Vagina (tissue), 2 donors: ENCODE results near the gene COA4. TPM values are rescaled to one million over a fixed set of nuclear protein-coding genes. Genes with fewer than 3 reads are reported as not detected.

Experiments used
- DNase-seq, 2 donors: peaks; one replicate each; pipeline ENCODE4 v3.0.0-alpha.2; 2017; ENCODE audit errors: extremely low spot score in 2 of 2
- H3K27ac ChIP-seq: fragments of 200-600 bp; sonication (generic); one replicate; pipeline ENCODE4 v1.5.1; 2019
- H3K27me3 ChIP-seq: fragments of 200-600 bp; sonication (generic); one replicate; pipeline ENCODE4 v1.5.1; 2019
- H3K36me3 ChIP-seq, 2 donors: fragments of 200-600 bp; sonication (generic); one replicate each; pipeline ENCODE4 v1.5.1; 2017 to 2019
- H3K4me1 ChIP-seq: fragments of 200-600 bp; sonication (generic); one replicate; pipeline ENCODE4 v1.5.1; 2019
- H3K4me3 ChIP-seq, 2 donors: fragments of 200-600 bp; sonication (generic); 1 replicate in 1 of 2; 2 replicates in 1 of 2; pipeline ENCODE4 v1.5.1; 2016 to 2019
- H3K9me3 ChIP-seq: fragments of 200-600 bp; sonication (generic); one replicate; pipeline ENCODE4 v1.5.1; 2019
- POLR2A ChIP-seq, 2 donors: fragments of 450-650 bp; IDR thresholded peaks; one replicate each; pipeline ENCODE4 v1.6.1; 2017; ENCODE audit warnings: antibody characterized with exemption in 2 of 2, mild to moderate bottlenecking in 2 of 2, moderate library complexity in 2 of 2
- POLR2AphosphoS5 ChIP-seq, 2 donors: sonication (generic); formaldehyde crosslinking; IDR thresholded peaks; one replicate each; pipeline ENCODE4 v1.9.0; 2017; ENCODE audit warnings: antibody characterized with exemption in 2 of 2, mild to moderate bottlenecking in 2 of 2, low read depth in 1 of 2; ENCODE audit not compliant: insufficient read depth in 1 of 2
- intact Hi-C: fragments of 100-400 bp; cut with DNase I; formaldehyde crosslinking; loops from one replicate; pipeline ENCODE4 v1.15.1; 2023
- total RNA-seq: library from RNA; depleted of rRNA; stranded (reverse); fragments of >200 nt; gene quantifications from one replicate; pipeline ENCODE4 v1.2.3, GENCODE V29; 2016
- TF ChIP-seq, protein P1 (sequence below), 3 experiments: fragments of 450-650 bp in 2 of 3; fragments of 200-600 bp in 1 of 3; sonication (generic) in 1 of 3; IDR thresholded peaks; one replicate each; pipeline ENCODE4 v1.5.1; 2017 to 2019; ENCODE audit warnings: antibody characterized with exemption in 3 of 3, mild to moderate bottlenecking in 2 of 3, moderate library complexity in 2 of 3

The COA4 gene
- total RNA-seq, 1 donor from 2014 or later: 53.3 TPM

DNA sequence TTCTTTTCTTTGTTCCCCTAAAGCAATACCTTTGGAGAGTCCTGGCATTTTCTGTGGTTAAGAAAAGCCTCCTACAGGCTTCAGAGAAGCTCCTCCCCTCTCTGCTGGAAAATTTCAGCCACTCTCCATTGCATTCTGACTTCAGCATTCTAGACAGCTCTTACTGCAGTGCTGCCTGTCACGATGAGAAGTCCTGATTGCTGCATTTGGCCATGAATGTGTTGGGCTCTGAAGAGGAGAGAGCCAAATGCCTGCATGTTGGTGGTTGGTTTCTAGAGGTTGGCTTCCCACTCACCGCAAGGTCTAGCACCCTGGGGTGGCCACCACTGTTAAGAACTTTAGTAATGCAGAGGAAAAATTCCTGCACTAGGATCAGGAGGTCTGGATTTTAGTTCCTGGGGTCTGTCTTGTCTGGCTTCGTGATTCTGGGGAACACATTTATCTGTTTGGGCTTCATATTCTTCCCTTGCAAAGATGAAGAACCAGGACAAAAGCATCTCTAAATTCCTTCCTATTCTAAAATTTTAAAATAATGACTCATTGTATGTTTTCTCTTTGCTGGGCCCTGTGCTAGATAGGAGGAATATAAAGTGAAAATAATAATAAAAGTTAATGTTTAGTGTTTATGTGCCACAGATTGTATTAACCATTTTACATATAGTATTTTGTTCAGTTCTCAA, 38.1 kb downstream of the COA4 start:
- intact Hi-C loops: no loop called here
- H3K4me3 ChIP-seq: no peak overlapping the region
- H3K4me1 ChIP-seq: no peaks in the 10 kb centered on the region
- DNase-seq: no peak
- no peaks in the 10 kb centered on the region for H3K27me3 ChIP-seq
- no peaks in the 10 kb centered on the region for H3K9me3 ChIP-seq
- peaks cover 0 to 10% of the 10 kb centered on the region in 2 donors for H3K36me3 ChIP-seq
- no peak overlapping the region for H3K27ac ChIP-seq
- TF ChIP-seq, protein P1, sequence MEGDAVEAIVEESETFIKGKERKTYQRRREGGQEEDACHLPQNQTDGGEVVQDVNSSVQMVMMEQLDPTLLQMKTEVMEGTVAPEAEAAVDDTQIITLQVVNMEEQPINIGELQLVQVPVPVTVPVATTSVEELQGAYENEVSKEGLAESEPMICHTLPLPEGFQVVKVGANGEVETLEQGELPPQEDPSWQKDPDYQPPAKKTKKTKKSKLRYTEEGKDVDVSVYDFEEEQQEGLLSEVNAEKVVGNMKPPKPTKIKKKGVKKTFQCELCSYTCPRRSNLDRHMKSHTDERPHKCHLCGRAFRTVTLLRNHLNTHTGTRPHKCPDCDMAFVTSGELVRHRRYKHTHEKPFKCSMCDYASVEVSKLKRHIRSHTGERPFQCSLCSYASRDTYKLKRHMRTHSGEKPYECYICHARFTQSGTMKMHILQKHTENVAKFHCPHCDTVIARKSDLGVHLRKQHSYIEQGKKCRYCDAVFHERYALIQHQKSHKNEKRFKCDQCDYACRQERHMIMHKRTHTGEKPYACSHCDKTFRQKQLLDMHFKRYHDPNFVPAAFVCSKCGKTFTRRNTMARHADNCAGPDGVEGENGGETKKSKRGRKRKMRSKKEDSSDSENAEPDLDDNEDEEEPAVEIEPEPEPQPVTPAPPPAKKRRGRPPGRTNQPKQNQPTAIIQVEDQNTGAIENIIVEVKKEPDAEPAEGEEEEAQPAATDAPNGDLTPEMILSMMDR (IDR thresholded peaks at IDR 0.05): no peak
- TF ChIP-seq POLR2A (IDR thresholded peaks at IDR 0.05): no peak
- TF ChIP-seq POLR2AphosphoS5 (IDR thresholded peaks at IDR 0.05; ENCODE audit: insufficient read depth in 1 of 2, low read depth in 1 of 2): no peak

DNA sequence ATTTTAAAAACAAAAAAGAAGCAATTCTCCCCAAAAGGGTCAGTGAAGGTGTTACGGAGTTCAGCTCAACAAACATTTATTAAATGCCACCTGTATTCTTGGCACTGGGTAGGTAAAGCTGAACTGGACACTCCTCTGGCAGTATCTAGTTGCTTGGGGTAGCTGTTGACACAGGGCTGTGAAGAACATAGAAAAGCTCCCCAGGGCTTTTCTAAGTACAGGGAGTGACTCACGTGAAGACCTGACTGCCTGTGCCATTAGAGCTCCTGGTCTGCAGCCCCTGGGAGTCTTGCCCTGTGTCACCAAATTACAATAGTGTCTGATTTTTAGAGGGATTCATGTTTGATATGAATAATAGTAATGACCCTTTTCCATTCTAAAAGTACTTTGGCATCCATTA, 43.6 kb downstream of the COA4 start:
- H3K27me3 ChIP-seq: no peaks in the 10 kb centered on the region
- intact Hi-C loops: no loop called here
- no peak overlapping the region for H3K4me3 ChIP-seq
- no peaks in the 10 kb centered on the region for H3K9me3 ChIP-seq
- no peaks in the 10 kb centered on the region for H3K4me1 ChIP-seq
- no peak overlapping the region for H3K27ac ChIP-seq
- peaks cover 0 to 7% of the 10 kb centered on the region in 2 donors for H3K36me3 ChIP-seq
- DNase-seq: no peak
- TF ChIP-seq POLR2AphosphoS5 (IDR thresholded peaks at IDR 0.05; ENCODE audit: insufficient read depth in 1 of 2, low read depth in 1 of 2) (no peak), POLR2A (IDR thresholded peaks at IDR 0.05) (no peak)
- TF ChIP-seq, protein P1 (IDR thresholded peaks at IDR 0.05): no peak

GRCh38 chr11:73830261-73830660, 46.4 kb downstream of the COA4 start:
- Histone ChIP-seq H3K4me3 (no peak overlapping the region), H3K27ac (no peak overlapping the region), H3K4me1 (no peaks in the 10 kb centered on the region), H3K9me3 (no peaks in the 10 kb centered on the region), H3K27me3 (no peaks in the 10 kb centered on the region), H3K36me3 (peaks cover 0 to 7% of the 10 kb centered on the region in 2 donors)
- intact Hi-C loops: no loop called here
- DNase-seq: no peak
- no peak for TF ChIP-seq POLR2A (IDR thresholded peaks at IDR 0.05)

Other genes with a start within 250 kb of the COA4 start
- gene PLEKHB1, start 230.3 kb downstream of the COA4 start, total RNA-seq: 7.9 TPM
- gene RAB6A, start 115.8 kb downstream of the COA4 start, total RNA-seq: 148 TPM
- 23.3 TPM for gene MRPL48, start 89.0 kb downstream of the COA4 start, total RNA-seq
- 4.2 TPM for gene PAAF1, start 153 bp upstream of the COA4 start, total RNA-seq
- not detected for gene DNAJB13, start 74.2 kb upstream of the COA4 start, total RNA-seq
- 51.3 TPM for gene UCP2, start 106.0 kb upstream of the COA4 start, total RNA-seq
- gene UCP3, start 132.2 kb upstream of the COA4 start, total RNA-seq: 1.2 TPM